Naive thymus-derived CD8-positive, alpha-beta T cell (primary cell): ENCODE data around the gene RPS27. TPM values are rescaled to one million over a fixed set of nuclear protein-coding genes. Genes with fewer than 3 reads are reported as not detected.

ENCODE experiments used
- ATAC-seq, 2 donors: fragments of 150-1000 bp; cut with Tn5 transposase in 1 of 2; sonication (Bioruptor Pico), chemical (Tn5 transposase) in 1 of 2; 1 replicate in 1 of 2; 2 replicates in 1 of 2; pipeline ENCODE4 v1.10.0; 2021; ENCODE audit warnings: mild to moderate bottlenecking in 2 of 2, moderate library complexity in 2 of 2
- POLR2A ChIA-PET: fragments of 350-600 bp; sonication (Branson Sonifier 250); formaldehyde crosslinking; loops from one replicate; lab custom pipeline; 2021; ENCODE audit warnings: antibody characterized with exemption; lab: Charles Lee
- DNase-seq, 10 donors: peaks; one replicate each; pipeline versions ENCODE4 v3.0.0 to v3.0.0-alpha.2; 2020 to 2022
- H3K27ac Mint-ChIP-seq, 10 donors: one replicate each; pipeline ENCODE4 v1.8.0; 2020 to 2022; ENCODE audit warnings: mild to moderate bottlenecking in 10 of 10, mixed read lengths in 10 of 10, moderate library complexity in 4 of 10, inconsistent platforms in 1 of 10
- H3K27me3 Mint-ChIP-seq, 5 donors: one replicate each; pipeline ENCODE4 v1.8.0; 2021 to 2022; ENCODE audit warnings: mixed read lengths in 5 of 5
- H3K36me3 Mint-ChIP-seq, 3 donors: one replicate each; pipeline ENCODE4 v1.8.0; 2020 to 2022; ENCODE audit warnings: mixed read lengths in 3 of 3, mild to moderate bottlenecking in 2 of 3, inconsistent platforms in 1 of 3
- H3K4me1 Mint-ChIP-seq, 4 donors: one replicate each; pipeline ENCODE4 v1.8.0; 2021 to 2022; ENCODE audit warnings: mixed read lengths in 4 of 4
- H3K4me3 Mint-ChIP-seq, 10 donors: one replicate each; pipeline ENCODE4 v1.8.0; 2020 to 2022; ENCODE audit warnings: mild to moderate bottlenecking in 10 of 10, mixed read lengths in 10 of 10, moderate library complexity in 6 of 10, inconsistent platforms in 1 of 10
- H3K9me3 Mint-ChIP-seq, 9 donors: one replicate each; pipeline ENCODE4 v1.8.0; 2020 to 2022; ENCODE audit warnings: mixed read lengths in 9 of 9, mild to moderate bottlenecking in 3 of 9, inconsistent platforms in 1 of 9, moderate library complexity in 1 of 9
- polyA plus RNA-seq, 3 donors: library from polyadenylated mRNA; unstranded; fragments of 300-500 nt; fragmentation: Illumina TruSeq; gene quantifications; one replicate each; pipeline ENCODE4 v1.2.3, GENCODE V29; 2021
- total RNA-seq, 8 experiments: library from RNA in 2 of 8; stranded (reverse) in 2 of 8; gene quantifications; one replicate each; pipeline ENCODE4 v1.2.3 and lab custom pipeline; 2021 to 2026

RPS27 gene
- total RNA-seq (1,000 to 10,000 TPM; 5,101 to 5,184 TPM), polyA plus RNA-seq (over 10,000 TPM; 23,491 to 26,660 (median 26,449) TPM), total RNA-seq (lab: John Stamatoyannopoulos, UW) (1,340 to 3,435 (median 2,344) reads per million in 6 experiments)

- H3K27ac Mint-ChIP-seq: peak within 1 kb of the TSS; percentile 99 to 100 (median 100)
- no peaks in the 10 kb centered on the region for H3K9me3 Mint-ChIP-seq
- POLR2A ChIA-PET: interaction anchor here (0.5 to 4.8 kb wide), 60 partner anchors 9 to 1100 kb away, joined by 3 to 87 read pairs (median 6); partner anchors contain the start of genes ATP8B2, CHTOP, CREB3L4 and CRTC2
- peaks cover 0 to 2% (median 0%) of the 10 kb centered on the region in 5 donors for H3K27me3 Mint-ChIP-seq
- DNase-seq: peak; percentile 59 to 97 (median 92)
- peak within 1 kb of the TSS; percentile 90 to 100 (median 98) for H3K4me3 Mint-ChIP-seq
- peaks cover 35 to 63% (median 58%) of the 10 kb centered on the region in 4 donors for H3K4me1 Mint-ChIP-seq
- ATAC-seq: peak; percentile 82 to 86
- peaks cover 13 to 47% (median 29%) of the 10 kb centered on the region in 3 donors for H3K36me3 Mint-ChIP-seq
Observed at GRCh38 chr1:153990468-153991150, at the start of gene RPS27. Gene RPS27 (plus strand): TSS chr1:153990762. CDS start chr1:153990797, 35 bp downstream.

GRCh38 chr1:153941826-153942725 is 48.5 kb upstream of the RPS27 start:
- peaks cover 0 to 63% (median 15%) of the 10 kb centered on the region in 3 donors for H3K36me3 Mint-ChIP-seq
- DNase-seq (no peak), ATAC-seq (no peak)
- no peaks in the 10 kb centered on the region for H3K9me3 Mint-ChIP-seq
- H3K27me3 Mint-ChIP-seq: no peaks in the 10 kb centered on the region
- H3K27ac Mint-ChIP-seq: peak overlapping the region in 3 of 10 donors; percentile 37 to 48 (median 47)
- H3K4me1 Mint-ChIP-seq: peaks cover 33 to 55% (median 47%) of the 10 kb centered on the region in 4 donors
- POLR2A ChIA-PET: interaction anchor here (6.9 to 14.0 kb wide), 2 partner anchors 18 to 20 kb away, joined by 211 to 315 read pairs; partner anchors contain the start of genes CREB3L4, CRTC2, GATAD2B and SLC39A1
- H3K4me3 Mint-ChIP-seq: peak overlapping the region in 1 of 10 donors; percentile 45

GRCh38 chr1:153942766-153943549 is 47.6 kb upstream of the RPS27 start:
- POLR2A ChIA-PET: interaction anchor here (3.9 to 14.0 kb wide), 6 partner anchors 11 to 48 kb away, joined by 24 to 315 read pairs (median 58); partner anchors contain the start of genes CREB3L4, CRTC2, GATAD2B and JTB
- H3K27ac Mint-ChIP-seq: peak overlapping the region; percentile 25 to 92 (median 71)
- H3K9me3 Mint-ChIP-seq: no peaks in the 10 kb centered on the region
- H3K27me3 Mint-ChIP-seq: no peaks in the 10 kb centered on the region
- ATAC-seq: no peak
- H3K36me3 Mint-ChIP-seq: peaks cover 0 to 62% (median 13%) of the 10 kb centered on the region in 3 donors
- DNase-seq: no peak
- H3K4me3 Mint-ChIP-seq: peak overlapping the region in 8 of 10 donors; percentile 7 to 93 (median 46)
- peaks cover 34 to 57% (median 49%) of the 10 kb centered on the region in 4 donors for H3K4me1 Mint-ChIP-seq

DNA sequence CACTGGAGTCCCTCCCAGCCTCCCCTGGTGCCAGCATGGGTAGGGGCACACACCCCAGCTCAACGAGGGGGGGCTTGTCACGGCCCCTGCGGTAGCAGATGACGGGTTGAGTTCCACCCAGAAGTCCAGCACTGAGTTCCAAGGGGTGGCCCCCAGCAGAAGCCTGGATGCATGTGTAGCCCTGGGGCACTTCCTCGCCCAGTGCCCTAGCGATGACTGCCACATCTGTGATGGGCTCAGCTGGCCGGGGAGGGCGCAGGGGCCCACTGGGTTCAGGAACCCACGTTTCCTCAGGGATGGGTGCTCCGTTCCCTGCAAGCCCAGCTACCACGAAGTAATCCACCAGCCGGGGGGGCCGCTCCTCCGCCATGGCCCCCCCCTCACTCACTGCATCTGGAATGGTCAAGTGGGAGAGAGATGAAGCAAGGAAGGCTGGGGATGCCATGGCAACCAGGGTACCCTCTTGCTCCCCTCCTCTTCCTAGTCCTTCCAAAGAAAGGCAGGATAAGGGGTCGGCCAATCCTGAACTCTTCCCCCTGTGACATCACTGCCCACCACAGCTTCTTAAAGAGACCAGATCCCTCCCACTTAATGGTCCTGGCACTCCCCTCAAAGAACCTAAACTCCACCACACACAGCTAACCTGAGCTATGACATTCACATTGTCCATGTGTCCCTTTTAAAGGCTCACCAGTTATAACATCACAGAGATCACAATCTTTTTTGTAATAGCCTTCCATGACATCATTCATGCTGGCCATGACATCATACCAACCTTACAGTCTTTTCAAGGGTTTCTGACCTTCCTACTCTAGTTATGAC is 46.3 kb upstream of the RPS27 start:
- Mint-ChIP-seq H3K36me3 (peaks cover 0 to 62% (median 7%) of the 10 kb centered on the region in 3 donors), H3K27ac (peak overlapping the region; percentile 92 to 98 (median 95)), H3K27me3 (no peaks in the 10 kb centered on the region), H3K4me3 (peak overlapping the region; percentile 91 to 98 (median 94)), H3K9me3 (no peaks in the 10 kb centered on the region), H3K4me1 (peaks cover 34 to 65% (median 51%) of the 10 kb centered on the region in 4 donors)
- POLR2A ChIA-PET: interaction anchor here (0.5 to 14.0 kb wide), 20 partner anchors 10 to 669 kb away, joined by 3 to 315 read pairs (median 6); partner anchors contain the start of genes CHTOP, CREB3L4, CRTC2 and GATAD2B
- peak in 1 of 10 donors; percentile 23 for DNase-seq
- ATAC-seq: no peak

- no peaks in the 10 kb centered on the region for H3K27me3 Mint-ChIP-seq
- peak overlapping the region; percentile 92 to 98 (median 95) for H3K27ac Mint-ChIP-seq
- H3K4me1 Mint-ChIP-seq: peaks cover 32 to 60% (median 51%) of the 10 kb centered on the region in 4 donors
- H3K9me3 Mint-ChIP-seq: no peaks in the 10 kb centered on the region
- ATAC-seq: no peak
- H3K4me3 Mint-ChIP-seq: peak overlapping the region; percentile 91 to 98 (median 94)
- no peak for DNase-seq
- H3K36me3 Mint-ChIP-seq: peaks cover 0 to 60% (median 7%) of the 10 kb centered on the region in 3 donors
- POLR2A ChIA-PET: interaction anchor here (0.6 to 14.0 kb wide), 20 partner anchors 8 to 399 kb away, joined by 3 to 315 read pairs (median 6); partner anchors contain the start of genes CHTOP, CREB3L4, CRTC2 and GATAD2B
Observed at GRCh38 chr1:153944827-153945117, 45.8 kb upstream of the RPS27 start.

DNA sequence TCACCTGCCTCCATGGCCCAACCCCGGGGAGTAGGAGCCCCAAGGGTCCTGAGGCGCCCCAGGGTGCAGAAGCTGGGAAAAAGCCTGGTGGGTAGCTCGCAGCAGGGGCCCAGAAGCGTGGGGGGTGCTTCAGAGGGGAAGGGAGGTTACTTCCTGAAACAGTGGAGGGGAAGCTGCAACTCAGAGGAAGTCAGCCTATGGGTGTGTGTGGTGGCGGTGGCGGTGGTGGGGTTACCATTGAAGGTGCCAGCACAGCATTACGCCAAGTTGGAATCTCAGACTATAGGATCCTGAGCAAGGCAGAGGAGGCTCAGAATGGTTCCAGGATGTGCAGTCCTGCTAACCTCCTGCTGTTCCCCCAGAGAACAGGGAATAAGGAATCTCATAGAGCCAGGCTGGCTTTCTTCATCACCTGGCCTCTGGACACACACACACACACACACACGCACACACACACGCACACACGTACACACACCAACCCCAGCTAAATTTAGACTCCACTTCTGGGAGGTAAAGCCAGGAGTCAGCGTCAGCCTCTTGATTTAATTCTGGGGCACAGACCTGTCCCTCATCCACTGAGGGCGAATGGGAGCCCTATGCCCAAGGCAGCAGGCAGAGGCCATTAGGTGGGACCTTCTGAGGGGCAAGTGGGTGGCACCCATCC is 45.3 kb upstream of the RPS27 start:
- H3K27me3 Mint-ChIP-seq: no peaks in the 10 kb centered on the region
- H3K9me3 Mint-ChIP-seq: no peaks in the 10 kb centered on the region
- DNase-seq: peak; percentile 63 to 93 (median 82)
- peaks cover 31 to 58% (median 49%) of the 10 kb centered on the region in 4 donors for H3K4me1 Mint-ChIP-seq
- peak overlapping the region; percentile 92 to 98 (median 95) for H3K27ac Mint-ChIP-seq
- POLR2A ChIA-PET: interaction anchor here (0.5 to 14.0 kb wide), 23 partner anchors 9 to 400 kb away, joined by 3 to 315 read pairs (median 6); partner anchors contain the start of genes CHTOP, CREB3L4, CRTC2 and GATAD2B
- peaks cover 0 to 60% (median 6%) of the 10 kb centered on the region in 3 donors for H3K36me3 Mint-ChIP-seq
- peak overlapping the region; percentile 91 to 98 (median 94) for H3K4me3 Mint-ChIP-seq
- ATAC-seq: peak; percentile 75 to 85

DNA sequence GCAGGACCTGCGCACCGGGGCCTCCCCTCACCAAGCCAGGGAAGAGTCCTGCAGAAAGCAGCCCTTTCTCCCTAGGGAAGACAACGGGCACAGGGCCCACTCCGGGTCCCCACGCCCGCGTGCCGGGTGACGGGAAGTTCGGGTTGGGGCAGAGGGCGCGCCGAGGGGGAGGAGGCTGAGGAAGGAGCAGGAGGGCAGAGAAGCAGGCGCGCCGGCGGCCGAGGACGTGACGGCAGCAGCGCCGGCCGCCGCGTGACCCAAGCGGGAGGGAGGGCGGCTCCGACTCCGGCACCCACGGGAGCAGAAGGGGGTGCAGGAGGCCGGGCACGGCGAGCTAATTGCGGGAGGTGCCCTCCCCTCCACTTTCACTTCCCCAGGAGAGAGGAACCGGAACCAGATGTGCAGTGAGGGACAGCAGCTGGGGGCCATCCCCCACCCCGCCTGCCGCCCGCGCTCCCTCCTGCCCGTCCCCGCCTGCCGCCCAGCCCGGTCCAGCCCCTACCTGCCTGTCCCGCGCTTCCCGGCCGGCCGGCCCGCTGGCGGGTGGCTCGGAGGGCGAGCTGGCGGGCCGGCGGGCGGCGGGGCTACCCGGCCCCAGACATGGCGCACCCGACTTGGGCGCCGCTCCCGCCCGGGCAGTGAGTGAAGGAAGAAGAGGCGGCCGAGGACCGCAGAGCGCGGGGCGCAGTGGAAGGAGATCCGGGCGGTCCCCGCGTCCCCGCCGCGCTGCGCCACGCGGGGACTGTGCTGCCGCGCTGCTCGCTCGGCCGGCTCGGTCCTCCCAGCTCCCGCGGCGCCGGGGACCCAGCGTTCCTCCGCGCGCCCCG is 44.6 kb upstream of the RPS27 start:
- Mint-ChIP-seq H3K4me1 (peaks cover 34 to 61% (median 50%) of the 10 kb centered on the region in 4 donors), H3K36me3 (peaks cover 4 to 62% (median 11%) of the 10 kb centered on the region in 3 donors), H3K27ac (peak overlapping the region; percentile 92 to 98 (median 95))

GRCh38 chr1:153946622-153947241 is 43.8 kb upstream of the RPS27 start, which contains the start of gene DENND4B:
Gene DENND4B (minus strand): TSS chr1:153946718. CDS start chr1:153944374, 2,344 bp downstream.
- POLR2A ChIA-PET: interaction anchor here (0.8 to 14.0 kb wide), 23 partner anchors 7 to 326 kb away, joined by 3 to 315 read pairs (median 5); partner anchors contain the start of genes CREB3L4, CRTC2, GATAD2B and ILF2
- Mint-ChIP-seq H3K4me3 (peak within 1 kb of the TSS; percentile 91 to 98 (median 94)), H3K36me3 (peaks cover 4 to 65% (median 8%) of the 10 kb centered on the region in 3 donors)

More for the DNA sequence above, 44.6 kb upstream of the RPS27 start:
- Mint-ChIP-seq H3K27me3 (no peaks in the 10 kb centered on the region), H3K9me3 (no peaks in the 10 kb centered on the region), H3K4me3 (peak overlapping the region; percentile 91 to 98 (median 94))
- POLR2A ChIA-PET: interaction anchor here (0.5 to 14.0 kb wide), 28 partner anchors 8 to 401 kb away, joined by 3 to 315 read pairs (median 5); partner anchors contain the start of genes CHTOP, CREB3L4, CRTC2 and GATAD2B
- ATAC-seq (peak; percentile 43 to 56), DNase-seq (peak; percentile 53 to 83 (median 67))

GRCh38 chr1:153951183-153951582 is 39.4 kb upstream of the RPS27 start:
- H3K36me3 Mint-ChIP-seq: peaks cover 4 to 72% (median 11%) of the 10 kb centered on the region in 3 donors
- H3K27me3 Mint-ChIP-seq: no peaks in the 10 kb centered on the region
- no peaks in the 10 kb centered on the region for H3K9me3 Mint-ChIP-seq
- no peak for ATAC-seq
- H3K4me3 Mint-ChIP-seq: no peak overlapping the region
- POLR2A ChIA-PET: interaction anchor here (0.6 to 14.0 kb wide), 4 partner anchors 11 to 418 kb away, joined by 3 to 315 read pairs (median 4); partner anchors contain the start of genes CREB3L4, CRTC2, GATAD2B and JTB
- no peak for DNase-seq
- H3K27ac Mint-ChIP-seq: peak overlapping the region in 4 of 10 donors; percentile 9 to 84 (median 64)
- peaks cover 29 to 53% (median 48%) of the 10 kb centered on the region in 4 donors for H3K4me1 Mint-ChIP-seq

More at GRCh38 chr1:153946622-153947241, 43.8 kb upstream of the RPS27 start, which contains the start of gene DENND4B:
- H3K9me3 Mint-ChIP-seq: no peaks in the 10 kb centered on the region
- peak; percentile 57 to 60 for ATAC-seq
- DNase-seq: peak; percentile 46 to 85 (median 70)
- H3K27ac Mint-ChIP-seq: peak within 1 kb of the TSS; percentile 92 to 98 (median 95)
- H3K4me1 Mint-ChIP-seq: peaks cover 32 to 63% (median 47%) of the 10 kb centered on the region in 4 donors
- H3K27me3 Mint-ChIP-seq: no peaks in the 10 kb centered on the region
